ENCODE results near the gene ARHGAP40. TPM values are rescaled to one million over a fixed set of nuclear protein-coding genes. Genes with fewer than 3 reads are reported as not detected.

ARHGAP40 gene
- total and polyA plus RNA-seq, 2 of the 8 experiments (the other 6 are each of a cell fraction or from before 2014, with no cell fraction given) = 0.74 to 1.4 TPM

DNA sequence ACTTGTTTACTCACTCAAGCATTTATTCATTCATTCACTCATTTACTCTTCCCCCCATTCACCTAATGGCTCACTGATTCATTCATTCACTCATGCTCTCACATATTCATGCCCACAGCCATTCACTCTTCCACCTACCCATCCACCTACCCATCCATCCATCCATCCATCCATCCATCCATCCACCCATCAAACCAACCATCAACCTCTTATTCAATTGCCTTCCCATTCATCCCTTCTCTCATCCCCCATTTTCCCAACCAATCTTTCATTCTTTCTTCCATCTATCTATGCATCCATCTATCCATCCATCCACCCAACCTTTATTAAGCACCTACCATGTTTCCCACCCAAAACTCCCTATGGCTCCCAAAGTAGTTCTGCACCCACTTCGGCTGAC lies 1.6 kb upstream of the ARHGAP40 start (continued):
- TF ChIP-seq SP2 (IDR thresholded peaks at IDR 0.05; ENCODE audit: low read length) (no peak), CHD1 (IDR thresholded peaks at IDR 0.05; ENCODE audit: low read depth, low read length) (no peak)

Measured in H1 (cell line).